Activated T-cell treated with anti-CD3 and anti-CD28 coated beads, Interleukin-2, amount 50 U/mL, for 48 hours (primary cell): ENCODE measurements around the gene FANCC.

Experiments
- DNase-seq, 2 experiments: peaks; one replicate each; pipeline ENCODE4 v3.0.0-alpha.2; 2020

Gene FANCC

GRCh38 chr9:95095641-95096355 lies 221.7 kb downstream of the FANCC start:
- no peak for DNase-seq

- no peak for DNase-seq
These were observed 223.5 kb downstream of the FANCC start for GRCh38 chr9:95094002-95094401.

- DNase-seq = no peak
These were observed 223.9 kb downstream of the FANCC start for GRCh38 chr9:95093586-95093985.

- DNase-seq = no peak
These were observed 225.0 kb downstream of the FANCC start for GRCh38 chr9:95092262-95093072.

DNA sequence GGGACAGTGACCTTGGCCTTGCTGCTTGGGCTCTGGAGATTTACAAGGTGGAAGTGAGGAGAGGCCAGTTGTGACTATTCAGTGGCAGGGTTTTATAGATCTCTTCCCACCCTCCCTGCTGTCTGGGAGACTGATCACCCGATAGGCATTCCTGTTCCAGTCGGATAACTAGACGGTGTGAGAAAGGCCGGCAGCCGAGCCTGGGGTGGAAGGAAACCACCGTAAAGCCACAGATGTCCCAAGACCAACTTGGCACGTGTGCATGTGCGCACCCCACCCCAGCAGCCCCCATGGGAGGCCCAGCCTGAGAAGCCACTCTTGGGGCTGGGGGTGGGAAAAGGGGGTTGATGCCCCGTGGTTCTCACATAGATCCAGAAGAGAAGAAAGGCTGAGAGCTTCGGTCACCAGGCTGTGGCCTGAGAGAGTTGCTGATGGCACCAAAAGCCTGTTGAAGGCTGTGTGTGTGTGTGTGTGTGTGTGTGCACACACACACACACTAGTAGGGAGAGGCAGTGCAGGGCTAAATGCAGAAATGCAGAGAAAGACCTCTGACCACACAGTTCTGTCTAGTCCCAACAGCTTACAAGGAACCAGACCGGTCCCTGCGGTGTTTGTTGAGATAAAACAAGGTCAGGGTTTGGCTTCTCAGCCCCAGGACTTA lies 225.8 kb downstream of the FANCC start:
- DNase-seq = no peak

- no peak for DNase-seq
These were observed 226.5 kb downstream of the FANCC start for GRCh38 chr9:95090871-95091577.

DNA sequence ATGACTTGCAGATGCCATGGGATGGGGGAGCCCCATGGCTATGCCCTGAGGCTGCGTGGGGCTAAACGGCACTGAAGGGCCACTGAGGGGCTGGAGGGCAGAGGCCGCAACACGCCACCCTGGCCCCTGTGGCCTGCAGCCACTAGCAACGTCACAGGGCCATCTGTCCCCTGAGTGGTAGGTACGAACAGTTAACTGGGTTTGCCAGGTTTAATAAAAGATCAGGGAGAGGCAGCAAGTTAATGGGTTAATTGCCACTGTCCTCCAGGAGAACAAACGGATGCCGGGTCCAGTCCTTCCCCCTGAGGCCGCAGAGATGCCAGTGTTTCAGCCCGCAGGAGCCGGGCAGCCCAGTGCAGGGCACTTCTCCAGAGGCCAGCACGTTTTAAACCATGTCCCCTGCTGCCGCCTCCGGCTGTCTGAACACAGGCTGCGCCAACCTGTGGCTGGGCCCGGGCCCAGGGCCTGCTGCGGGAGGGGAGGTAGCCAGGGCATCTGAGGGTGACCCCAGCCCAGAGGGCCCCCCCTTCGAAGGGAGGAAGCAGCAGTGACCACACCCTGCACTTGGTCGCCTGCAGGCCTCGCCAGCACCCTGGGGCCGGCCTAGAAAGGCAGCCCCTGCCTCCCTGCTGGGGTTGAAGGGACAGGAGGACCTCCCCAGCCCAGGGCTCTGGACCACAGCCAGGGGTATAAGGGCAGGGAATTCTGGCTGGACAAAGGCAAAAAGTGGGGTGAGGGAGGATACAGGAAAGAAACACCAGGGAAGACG lies 227.3 kb downstream of the FANCC start:
- DNase-seq = no peak

DNA sequence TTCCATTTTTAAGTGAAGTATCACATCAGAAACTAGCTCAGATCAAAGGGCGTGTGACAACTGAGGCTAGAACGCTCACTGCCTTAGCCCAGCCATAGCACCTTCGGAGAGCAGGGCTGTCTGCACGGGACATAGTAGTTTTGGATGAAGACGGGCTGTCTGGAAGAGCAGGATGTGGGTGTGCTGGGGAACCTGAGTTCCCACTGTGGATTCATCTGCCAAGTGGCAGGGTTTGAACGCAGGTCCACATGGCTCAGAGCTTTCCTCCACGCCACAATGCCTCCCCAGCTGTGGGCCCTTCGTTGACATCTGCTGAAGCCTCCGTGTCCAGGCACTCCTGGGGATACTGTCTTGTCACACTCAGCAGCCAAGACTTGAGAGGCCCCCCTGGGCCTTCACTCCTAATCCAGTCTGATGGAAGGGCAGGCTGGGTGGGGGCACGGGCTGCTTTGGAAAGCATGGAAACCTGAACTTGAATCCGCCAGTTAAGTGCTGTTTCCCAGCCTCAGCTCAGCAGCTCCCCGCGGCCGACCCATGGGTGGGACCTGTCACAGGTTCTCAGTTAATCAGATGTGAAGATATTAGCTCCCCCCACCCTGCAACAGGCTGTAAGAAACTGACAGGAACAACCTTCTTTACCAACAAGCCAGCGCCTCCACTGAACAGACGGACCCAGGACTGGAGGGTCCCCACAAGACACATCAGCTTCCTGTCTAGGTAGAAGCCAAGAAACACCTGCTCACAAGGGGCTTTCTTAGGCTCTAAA lies 228.1 kb downstream of the FANCC start:
- no peak for DNase-seq

- DNase-seq = no peak
These were observed 228.9 kb downstream of the FANCC start for GRCh38 chr9:95088421-95089161.

DNA sequence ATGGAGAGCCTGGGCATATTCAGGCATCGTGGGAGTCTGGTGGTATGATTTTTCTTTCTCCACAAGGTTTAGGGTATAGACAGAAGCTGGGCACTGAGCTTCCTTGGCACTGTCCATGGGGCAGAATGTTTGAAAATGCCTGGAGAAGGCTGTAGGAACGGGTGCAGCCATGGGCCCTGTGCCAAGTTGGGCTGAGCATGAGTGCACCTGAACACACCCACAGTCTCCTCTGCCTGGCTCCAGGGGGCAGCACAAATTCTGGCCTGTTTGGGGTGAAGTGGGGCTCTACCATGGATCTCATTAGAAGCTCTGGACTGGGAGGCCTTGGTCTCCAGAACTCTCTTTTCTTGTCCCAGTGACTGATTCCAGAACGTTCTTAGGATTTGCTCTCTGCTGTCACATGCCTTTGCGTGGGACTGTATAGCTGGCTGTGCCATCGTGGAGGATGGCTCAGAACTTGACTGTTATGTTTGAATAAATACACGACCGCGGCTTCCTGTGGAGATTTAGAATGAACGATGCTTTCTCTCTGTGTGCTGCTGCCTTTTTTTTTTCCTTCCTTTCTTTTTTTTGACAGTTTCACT lies 229.8 kb downstream of the FANCC start:
- no peak for DNase-seq

DNA sequence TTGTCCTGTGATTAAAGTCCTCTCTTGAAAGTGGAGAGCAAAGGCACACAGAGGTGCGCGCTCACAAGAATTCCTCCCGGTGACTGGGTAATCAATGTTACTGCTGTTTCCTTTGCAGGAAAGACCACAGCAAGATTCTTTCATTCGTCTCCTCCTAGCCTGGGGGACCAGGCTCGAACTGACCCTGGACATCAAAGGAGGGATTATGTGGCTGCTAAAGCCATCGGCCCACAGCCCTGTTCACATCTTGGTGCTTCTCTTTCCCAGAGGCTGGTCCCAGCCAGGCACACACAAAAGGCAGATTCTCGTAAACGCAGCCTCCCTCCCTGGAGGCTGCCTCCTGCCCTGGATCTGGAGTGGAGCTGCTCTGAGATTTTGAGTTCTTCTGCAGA lies 230.9 kb downstream of the FANCC start:
- no peak for DNase-seq

DNA sequence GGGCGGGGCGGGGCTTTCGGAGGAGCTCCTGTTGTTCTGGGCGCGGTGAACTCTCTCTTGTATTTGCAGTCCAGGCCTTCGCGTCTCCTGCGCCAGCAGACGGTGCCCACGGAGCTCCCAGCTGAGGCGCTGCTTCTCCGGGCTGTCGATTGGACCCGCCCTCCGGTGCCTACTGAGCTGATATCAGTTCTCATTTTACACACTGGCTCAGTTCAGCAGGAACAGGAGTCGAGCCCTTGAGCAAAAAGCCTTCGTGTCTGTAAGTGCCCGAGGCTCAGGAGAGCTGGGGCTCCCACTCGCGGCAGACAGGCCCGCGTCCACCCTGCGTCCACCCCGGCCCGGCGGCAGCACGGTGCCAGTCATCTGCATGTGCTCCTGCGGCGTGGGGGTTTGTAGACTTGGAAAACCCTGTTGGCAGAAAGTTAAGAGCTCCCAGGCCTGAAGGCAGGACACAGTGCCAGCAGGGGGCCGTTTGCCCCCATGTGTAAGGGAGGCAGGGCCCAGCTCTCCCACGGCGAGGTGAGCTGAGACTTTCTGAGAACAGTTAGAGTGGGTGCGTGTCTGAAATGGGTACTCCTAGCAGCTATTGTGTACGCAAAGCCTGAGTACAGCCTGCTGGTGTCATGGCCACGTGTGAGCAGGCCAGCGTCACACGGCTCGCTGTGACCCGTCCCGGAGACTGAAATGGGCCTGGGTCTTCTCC lies 231.5 kb downstream of the FANCC start:
- no peak for DNase-seq

DNA sequence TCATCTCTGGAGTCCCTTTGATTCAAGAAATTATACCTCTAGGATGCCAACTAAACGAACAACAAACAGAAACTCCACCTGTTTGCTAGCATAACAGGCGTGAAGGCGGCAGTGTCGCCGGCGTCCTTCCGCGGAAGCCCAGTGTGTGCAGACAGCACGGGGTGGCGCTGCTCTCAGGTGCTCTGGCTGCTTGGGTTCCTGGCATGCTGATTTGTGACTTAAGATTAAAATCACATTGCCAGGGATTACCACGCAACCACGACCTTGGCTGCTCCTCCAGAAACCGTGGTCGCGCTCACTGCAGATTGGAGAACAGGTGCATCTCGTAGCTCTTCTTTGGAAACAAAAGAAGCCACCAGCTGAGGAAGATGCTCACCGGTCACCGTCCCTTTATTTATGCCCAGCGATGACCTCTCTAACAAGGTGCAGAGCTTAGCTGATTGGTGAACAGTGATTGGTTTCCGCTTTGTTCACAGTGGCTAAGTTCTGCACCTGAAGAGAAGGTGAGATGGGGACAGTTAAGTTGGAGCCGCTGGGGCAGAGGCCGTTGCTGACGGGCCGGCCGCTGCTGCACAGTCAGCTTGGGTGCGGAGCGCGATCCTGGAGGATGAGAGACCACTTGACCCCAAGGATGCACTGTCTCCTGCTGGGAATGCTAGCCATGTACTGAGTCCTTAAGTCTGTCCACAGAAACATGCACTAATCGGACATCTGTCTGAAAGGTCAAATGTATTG lies 232.3 kb downstream of the FANCC start:
- no peak for DNase-seq

GRCh38 chr9:95084254-95084934 lies 233.1 kb downstream of the FANCC start:
- no peak for DNase-seq

GRCh38 chr9:95083086-95083768 lies 234.3 kb downstream of the FANCC start:
- DNase-seq = no peak

DNA sequence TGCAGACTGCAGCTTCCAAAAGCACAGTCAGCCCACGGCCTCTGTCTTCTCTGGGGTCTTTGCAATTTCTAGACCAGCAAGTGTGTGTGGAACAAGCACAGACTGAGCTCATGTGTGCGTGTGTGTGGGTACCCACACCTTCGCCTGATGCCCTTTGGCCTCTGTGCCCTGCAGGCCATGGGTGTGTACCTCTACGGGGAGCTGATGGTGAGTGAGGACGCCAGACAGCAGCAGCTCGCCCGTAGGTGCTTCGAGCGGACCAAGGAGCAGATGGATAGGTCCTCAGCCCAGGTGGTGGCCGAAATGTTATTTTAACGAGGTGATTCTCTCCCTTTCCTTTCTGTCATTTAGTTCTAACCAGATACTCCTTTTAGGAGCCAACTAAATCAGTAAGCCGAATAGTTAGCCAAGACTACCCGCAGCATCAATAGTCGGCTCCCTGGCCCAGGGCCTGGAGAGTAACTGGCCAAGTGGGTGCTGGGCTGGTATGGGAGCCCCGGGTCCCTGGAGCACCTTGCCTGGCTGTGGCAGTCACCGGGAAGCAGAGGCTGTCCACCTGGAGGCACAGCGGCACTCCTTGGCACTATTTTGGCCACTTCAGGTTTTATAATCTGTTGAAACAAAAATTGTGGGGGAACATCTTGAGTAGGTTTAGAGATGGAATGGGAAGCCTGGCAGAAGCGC lies 235.0 kb downstream of the FANCC start:
- DNase-seq = no peak

DNA sequence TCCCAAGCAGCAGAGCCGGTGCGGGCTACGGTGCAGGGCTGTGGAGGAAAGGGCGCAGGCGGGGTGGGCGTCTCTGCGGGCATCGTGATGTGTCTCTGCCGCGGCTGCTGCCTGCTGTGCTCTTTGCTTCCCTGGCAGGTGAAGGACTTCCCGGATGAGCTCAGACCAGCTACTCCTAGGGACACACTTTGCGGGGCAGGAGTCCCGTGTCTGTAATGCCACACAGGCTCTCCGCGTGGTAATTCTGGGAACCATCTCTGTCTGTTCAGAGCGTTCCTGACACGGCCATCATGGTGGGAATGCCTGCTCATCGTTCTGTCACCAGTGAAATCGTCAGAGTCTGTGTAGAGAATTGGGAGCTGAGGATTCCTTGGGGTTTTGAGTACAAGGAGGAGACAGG lies 235.5 kb downstream of the FANCC start:
- no peak for DNase-seq
